ENCODE data around the gene PRKG1. TPM values are rescaled to one million over a fixed set of nuclear protein-coding genes. Genes with fewer than 3 reads are reported as not detected.
"Not testable (repeated sequence)": the region's sequence is repeated elsewhere in the genome, so short reads cannot be mapped to it uniquely, and the experiment has no call there.

PRKG1 gene
- total RNA-seq, 4 donors from 2014 or later = 0.63 to 4.3 (median 2.1) TPM

- H3K4me3 ChIP-seq (ENCODE audit: low read depth, poor library complexity, severe bottlenecking) = no peak overlapping the region
- WGBS, 2 donors = 81 to 84% methylated on average over 7 of the region's 7 CpGs
- no peak for DNase-seq (ENCODE audit: low spot score in 2 of 2)
- intact Hi-C loops (cut with DNase I; ENCODE audit: low total_unique reads) = no loop called here
- TF ChIP-seq CTCF (IDR thresholded peaks at IDR 0.05) (no peak), POLR2A (IDR thresholded peaks at IDR 0.05) (no peak)
Measured at GRCh38 chr10:51257511-51258248, 183.4 kb downstream of the PRKG1 start.

GRCh38 chr10:51260376-51260775 lies 186.1 kb downstream of the PRKG1 start:
- 84 to 89% methylated on average over 2 of the region's 2 CpGs for WGBS, 2 donors
- TF ChIP-seq POLR2A (IDR thresholded peaks at IDR 0.05) (no peak), CTCF (IDR thresholded peaks at IDR 0.05) (no peak)
- no peak overlapping the region for H3K4me3 ChIP-seq (ENCODE audit: low read depth, poor library complexity, severe bottlenecking)
- intact Hi-C loops (cut with DNase I; ENCODE audit: low total_unique reads) = no loop called here
- DNase-seq (ENCODE audit: low spot score in 2 of 2) = no peak

GRCh38 chr10:51266496-51266895 lies 192.2 kb downstream of the PRKG1 start:
- WGBS, 2 donors = 63 to 64% methylated on average over 3 of the region's 3 CpGs
- H3K4me3 ChIP-seq (ENCODE audit: low read depth, poor library complexity, severe bottlenecking) = no peak overlapping the region
- intact Hi-C loops (cut with DNase I; ENCODE audit: low total_unique reads) = no loop called here
- no peak for DNase-seq (ENCODE audit: low spot score in 2 of 2)
- TF ChIP-seq POLR2A (IDR thresholded peaks at IDR 0.05) = no peak
- TF ChIP-seq CTCF (IDR thresholded peaks at IDR 0.05) = no peak

- H3K4me3 ChIP-seq (ENCODE audit: low read depth, poor library complexity, severe bottlenecking); DNase-seq (ENCODE audit: low spot score in 2 of 2); intact Hi-C loops (cut with DNase I; ENCODE audit: low total_unique reads): not testable (repeated sequence)
- WGBS, 2 donors = 88 to 91% methylated on average over 8 of the region's 8 CpGs
Measured at GRCh38 chr10:51267980-51268570, 193.8 kb downstream of the PRKG1 start.

GRCh38 chr10:51269821-51270220 lies 195.5 kb downstream of the PRKG1 start:
- intact Hi-C loops (cut with DNase I; ENCODE audit: low total_unique reads) = no loop called here
- no peak for DNase-seq (ENCODE audit: low spot score in 2 of 2)
- TF ChIP-seq CTCF (IDR thresholded peaks at IDR 0.05) = no peak
- TF ChIP-seq POLR2A (IDR thresholded peaks at IDR 0.05) = no peak

GRCh38 chr10:51270936-51271530 lies 196.7 kb downstream of the PRKG1 start:
- intact Hi-C loops (cut with DNase I; ENCODE audit: low total_unique reads) = no loop called here
- no peak overlapping the region for H3K4me3 ChIP-seq (ENCODE audit: low read depth, poor library complexity, severe bottlenecking)
- TF ChIP-seq CTCF (IDR thresholded peaks at IDR 0.05) (no peak), POLR2A (IDR thresholded peaks at IDR 0.05) (no peak)
- 58 to 61% methylated on average over 2 of the region's 2 CpGs for WGBS, 2 donors
- DNase-seq (ENCODE audit: low spot score in 2 of 2) = no peak

More at GRCh38 chr10:51269821-51270220, 195.5 kb downstream of the PRKG1 start:
- H3K4me3 ChIP-seq (ENCODE audit: low read depth, poor library complexity, severe bottlenecking) = no peak overlapping the region

GRCh38 chr10:51272099-51272498 lies 197.8 kb downstream of the PRKG1 start:
- not testable (repeated sequence) for DNase-seq (ENCODE audit: low spot score in 2 of 2)
- 48 to 55% methylated on average over 2 of the region's 2 CpGs for WGBS, 2 donors

More at GRCh38 chr10:51272099-51272498, 197.8 kb downstream of the PRKG1 start:
- H3K4me3 ChIP-seq (ENCODE audit: low read depth, poor library complexity, severe bottlenecking); intact Hi-C loops (cut with DNase I; ENCODE audit: low total_unique reads): not testable (repeated sequence)
